NT2/D1 (cell line): Measurements from ENCODE around the gene ABCC4.
"Not testable (repeated sequence)": the region's sequence is repeated elsewhere in the genome, so short reads cannot be mapped to it uniquely, and the experiment has no call there.

Experiments
- SUZ12 ChIP-seq: IDR thresholded peaks from 2 replicates; pipeline ENCODE4 v1.6.1; 2011; ENCODE audit not compliant: insufficient read length, insufficient read depth; ENCODE audit errors: extremely low read depth
- YY1 ChIP-seq: IDR thresholded peaks from 2 replicates; pipeline ENCODE4 v1.6.1; 2011; ENCODE audit not compliant: insufficient read length, insufficient read depth
- ZNF274 ChIP-seq: IDR thresholded peaks from 2 replicates; pipeline ENCODE4 v1.6.1; 2011; ENCODE audit warnings: mild to moderate bottlenecking, low read depth, low read length

GRCh38 chr13:95192564-95192945, 108.7 kb downstream of the ABCC4 start:
- TF ChIP-seq YY1, ZNF274, SUZ12: not testable (repeated sequence)
